Neural cell (in vitro differentiated cells): Measurements from ENCODE around the gene HDAC4.

Experiments used
- EP300 ChIP-seq: fragments of 450-650 bp; conservative IDR thresholded peaks from 2 replicates; pipeline ENCODE4 v1.6.1; 2014; ENCODE audit warnings: antibody characterized with exemption, mild to moderate bottlenecking, moderate library complexity; ENCODE audit not compliant: poor library complexity, severe bottlenecking
- EZH2 ChIP-seq: fragments of 200-600, 300-800 bp; shearing (Covaris generic), sonication (generic); IDR thresholded peaks from 2 replicates; pipeline ENCODE4 v1.6.1; 2014; ENCODE audit warnings: antibody characterized with exemption, low read length, borderline replicate concordance, mild to moderate bottlenecking; ENCODE audit not compliant: insufficient read depth, poor library complexity, severe bottlenecking
- MXI1 ChIP-seq: fragments of 450-650 bp; conservative IDR thresholded peaks from 2 replicates; pipeline ENCODE4 v1.6.1; 2014; ENCODE audit warnings: antibody characterized with exemption, mild to moderate bottlenecking; ENCODE audit not compliant: poor library complexity, severe bottlenecking
- POLR2AphosphoS5 ChIP-seq: IDR thresholded peaks from 2 replicates; pipeline ENCODE4 v1.6.1; 2012
- RAD21 ChIP-seq: fragments of 450-650 bp; conservative IDR thresholded peaks from 2 replicates; pipeline ENCODE4 v1.6.1; 2014; ENCODE audit warnings: antibody characterized with exemption, mild to moderate bottlenecking, moderate library complexity
- SMC3 ChIP-seq: fragments of 450-650 bp; conservative IDR thresholded peaks from 2 replicates; pipeline ENCODE4 v1.6.1; 2014; ENCODE audit warnings: antibody characterized with exemption, mild to moderate bottlenecking, moderate library complexity; ENCODE audit not compliant: poor library complexity
- TF ChIP-seq, protein P1 (sequence below): fragments of 450-650 bp; IDR thresholded peaks from 2 replicates; pipeline ENCODE4 v1.5.1; 2014; ENCODE audit warnings: antibody characterized with exemption, mild to moderate bottlenecking, moderate library complexity; ENCODE audit not compliant: poor library complexity, severe bottlenecking

DNA sequence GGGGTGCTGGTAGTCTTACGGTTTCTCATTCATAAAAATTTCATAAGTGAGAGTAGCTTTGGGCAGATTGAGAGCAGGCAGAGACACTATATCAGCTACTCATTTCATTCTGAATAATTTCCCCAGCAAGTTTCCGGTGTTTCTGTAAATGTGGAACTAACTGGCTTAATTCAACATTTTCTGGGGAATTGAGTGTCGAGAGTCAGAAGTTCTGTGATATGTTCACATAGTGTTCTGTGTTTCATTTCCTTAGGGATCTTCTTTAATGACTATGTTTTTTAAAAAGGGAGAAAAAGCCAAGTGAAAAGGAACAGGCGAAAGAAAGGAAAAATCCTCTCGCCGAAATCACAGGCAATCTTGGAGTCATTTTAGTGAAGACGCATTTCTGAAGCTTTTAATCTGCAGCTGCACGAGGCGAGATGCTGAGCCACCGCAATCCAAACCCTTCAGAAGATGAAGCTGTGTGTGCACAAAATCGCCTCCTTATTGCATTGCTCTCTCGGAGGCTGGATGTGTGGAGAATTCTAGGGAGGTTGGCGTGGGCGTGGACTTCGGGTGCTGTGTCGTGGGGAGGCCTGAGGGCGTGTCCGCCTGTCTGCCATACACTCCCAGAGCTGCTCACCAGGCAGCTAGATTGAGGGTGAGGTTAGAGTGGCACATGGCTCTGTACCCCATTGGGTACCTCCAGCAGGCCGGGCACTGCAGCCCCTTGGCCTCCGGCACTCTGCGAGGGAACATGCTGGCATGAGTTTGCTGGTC lies 38.4 kb upstream of the HDAC4 start:
- TF ChIP-seq, protein P1, sequence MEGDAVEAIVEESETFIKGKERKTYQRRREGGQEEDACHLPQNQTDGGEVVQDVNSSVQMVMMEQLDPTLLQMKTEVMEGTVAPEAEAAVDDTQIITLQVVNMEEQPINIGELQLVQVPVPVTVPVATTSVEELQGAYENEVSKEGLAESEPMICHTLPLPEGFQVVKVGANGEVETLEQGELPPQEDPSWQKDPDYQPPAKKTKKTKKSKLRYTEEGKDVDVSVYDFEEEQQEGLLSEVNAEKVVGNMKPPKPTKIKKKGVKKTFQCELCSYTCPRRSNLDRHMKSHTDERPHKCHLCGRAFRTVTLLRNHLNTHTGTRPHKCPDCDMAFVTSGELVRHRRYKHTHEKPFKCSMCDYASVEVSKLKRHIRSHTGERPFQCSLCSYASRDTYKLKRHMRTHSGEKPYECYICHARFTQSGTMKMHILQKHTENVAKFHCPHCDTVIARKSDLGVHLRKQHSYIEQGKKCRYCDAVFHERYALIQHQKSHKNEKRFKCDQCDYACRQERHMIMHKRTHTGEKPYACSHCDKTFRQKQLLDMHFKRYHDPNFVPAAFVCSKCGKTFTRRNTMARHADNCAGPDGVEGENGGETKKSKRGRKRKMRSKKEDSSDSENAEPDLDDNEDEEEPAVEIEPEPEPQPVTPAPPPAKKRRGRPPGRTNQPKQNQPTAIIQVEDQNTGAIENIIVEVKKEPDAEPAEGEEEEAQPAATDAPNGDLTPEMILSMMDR: no peak
- TF ChIP-seq SMC3 (no peak), RAD21 (no peak), POLR2AphosphoS5 (no peak), EZH2 (no peak), EP300 (no peak), MXI1 (no peak)
